ENCODE data around the gene IQSEC3. TPM values are rescaled to one million over a fixed set of nuclear protein-coding genes. Genes with fewer than 3 reads are reported as not detected.
"Not testable (repeated sequence)": the region's sequence is repeated elsewhere in the genome, so short reads cannot be mapped to it uniquely, and the experiment has no call there.

The IQSEC3 gene
- total RNA-seq, 1 donor from 2014 or later = 1.1 TPM

DNA sequence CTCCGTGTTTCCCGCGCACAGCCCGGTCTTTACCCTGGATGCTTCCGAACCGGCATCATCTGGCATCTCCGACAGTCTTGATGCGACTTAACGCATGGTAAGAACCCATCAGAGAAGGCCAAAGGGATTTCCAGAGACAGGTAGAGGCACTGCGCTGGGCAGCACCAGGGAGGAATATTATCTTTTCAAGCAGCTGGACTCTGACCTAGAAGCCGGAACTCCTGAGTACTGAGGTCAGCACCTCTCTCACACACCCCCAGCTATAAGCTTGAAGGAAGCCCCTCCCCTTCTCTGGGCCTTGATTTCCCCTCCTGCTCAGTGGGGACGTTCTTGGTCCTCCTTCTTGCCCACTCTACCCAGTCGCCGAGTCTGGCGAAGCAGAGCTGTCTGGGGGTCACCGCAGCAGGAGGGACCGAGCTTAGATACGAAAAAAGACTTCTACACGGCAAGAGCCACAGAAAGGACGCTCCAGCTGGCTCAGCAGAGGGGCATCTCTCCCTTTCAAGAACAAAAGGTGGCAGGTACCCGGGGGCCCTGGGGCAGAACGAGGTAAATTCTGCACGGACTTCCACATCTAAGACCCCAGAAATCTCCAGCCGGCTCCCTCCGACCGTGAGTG, 10.6 kb downstream of the IQSEC3 start:
- not testable (repeated sequence) for H3K4me1 Mint-ChIP-seq; H3K9me3 Mint-ChIP-seq; H3K27ac Mint-ChIP-seq (ENCODE audit: unreplicated experiment); DNase-seq (ENCODE audit: low read depth, low spot score); H3K36me3 Mint-ChIP-seq (ENCODE audit: low read depth); H3K4me3 Mint-ChIP-seq
- peaks cover 80% of the 10 kb centered on the region for H3K27me3 Mint-ChIP-seq (ENCODE audit: low read depth)

DNA sequence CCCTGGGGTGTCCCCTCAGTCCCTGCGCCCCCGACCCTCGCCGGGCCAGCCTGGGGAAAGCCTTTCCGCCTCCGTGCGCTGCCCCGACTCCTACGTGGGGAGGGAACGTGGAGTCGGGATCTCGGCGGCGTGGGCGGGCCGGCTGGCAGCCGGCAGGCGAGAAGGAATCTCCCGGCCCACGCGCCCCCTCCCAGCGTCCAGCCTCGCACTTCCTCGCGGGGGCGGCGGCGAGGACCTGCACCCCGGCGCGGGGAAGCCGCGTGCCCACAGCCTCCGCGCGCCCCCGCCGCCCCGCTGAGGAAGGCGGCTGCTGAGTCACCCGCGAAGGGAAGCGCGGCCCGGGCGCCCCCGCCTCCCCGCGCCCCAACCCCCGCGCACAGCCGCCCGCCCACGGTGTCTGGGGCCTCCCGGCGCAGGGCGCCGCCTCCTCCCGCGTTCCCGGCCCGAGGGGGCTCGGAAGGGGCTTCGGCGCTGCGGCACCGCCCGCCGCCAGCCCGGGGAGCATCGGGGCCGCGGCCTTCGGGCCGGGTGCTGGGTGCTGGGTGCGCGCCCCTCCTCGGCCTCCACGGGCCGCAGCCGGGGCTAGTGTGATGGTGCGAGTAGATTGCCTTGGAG, 11.3 kb downstream of the IQSEC3 start:
- H3K36me3 Mint-ChIP-seq (ENCODE audit: low read depth); H3K9me3 Mint-ChIP-seq; H3K27ac Mint-ChIP-seq (ENCODE audit: unreplicated experiment); H3K4me1 Mint-ChIP-seq; DNase-seq (ENCODE audit: low read depth, low spot score); H3K4me3 Mint-ChIP-seq: not testable (repeated sequence)
- H3K27me3 Mint-ChIP-seq (ENCODE audit: low read depth) = peaks cover 87% of the 10 kb centered on the region

GRCh38 chr12:78981-79380, 12.4 kb downstream of the IQSEC3 start:
- Mint-ChIP-seq H3K4me3 (no peak overlapping the region), H3K9me3 (no peaks in the 10 kb centered on the region), H3K36me3 (ENCODE audit: low read depth) (no peaks in the 10 kb centered on the region), H3K27ac (ENCODE audit: unreplicated experiment) (no peak overlapping the region), H3K4me1 (no peaks in the 10 kb centered on the region), H3K27me3 (ENCODE audit: low read depth) (peaks cover 89% of the 10 kb centered on the region)
- TF ChIP-seq, protein P1, sequence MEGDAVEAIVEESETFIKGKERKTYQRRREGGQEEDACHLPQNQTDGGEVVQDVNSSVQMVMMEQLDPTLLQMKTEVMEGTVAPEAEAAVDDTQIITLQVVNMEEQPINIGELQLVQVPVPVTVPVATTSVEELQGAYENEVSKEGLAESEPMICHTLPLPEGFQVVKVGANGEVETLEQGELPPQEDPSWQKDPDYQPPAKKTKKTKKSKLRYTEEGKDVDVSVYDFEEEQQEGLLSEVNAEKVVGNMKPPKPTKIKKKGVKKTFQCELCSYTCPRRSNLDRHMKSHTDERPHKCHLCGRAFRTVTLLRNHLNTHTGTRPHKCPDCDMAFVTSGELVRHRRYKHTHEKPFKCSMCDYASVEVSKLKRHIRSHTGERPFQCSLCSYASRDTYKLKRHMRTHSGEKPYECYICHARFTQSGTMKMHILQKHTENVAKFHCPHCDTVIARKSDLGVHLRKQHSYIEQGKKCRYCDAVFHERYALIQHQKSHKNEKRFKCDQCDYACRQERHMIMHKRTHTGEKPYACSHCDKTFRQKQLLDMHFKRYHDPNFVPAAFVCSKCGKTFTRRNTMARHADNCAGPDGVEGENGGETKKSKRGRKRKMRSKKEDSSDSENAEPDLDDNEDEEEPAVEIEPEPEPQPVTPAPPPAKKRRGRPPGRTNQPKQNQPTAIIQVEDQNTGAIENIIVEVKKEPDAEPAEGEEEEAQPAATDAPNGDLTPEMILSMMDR (conservative IDR thresholded peaks at IDR 0.05) = no peak
- no peak for DNase-seq (ENCODE audit: low read depth, low spot score)

GRCh38 chr12:80681-81190, 14.2 kb downstream of the IQSEC3 start:
- no peaks in the 10 kb centered on the region for H3K4me1 Mint-ChIP-seq
- TF ChIP-seq, protein P1 (conservative IDR thresholded peaks at IDR 0.05) = no peak
- no peaks in the 10 kb centered on the region for H3K36me3 Mint-ChIP-seq (ENCODE audit: low read depth)
- no peak overlapping the region for H3K27ac Mint-ChIP-seq (ENCODE audit: unreplicated experiment)
- H3K27me3 Mint-ChIP-seq (ENCODE audit: low read depth) = peaks cover 83% of the 10 kb centered on the region
- DNase-seq (ENCODE audit: low read depth, low spot score) = no peak
- H3K9me3 Mint-ChIP-seq = no peaks in the 10 kb centered on the region
- H3K4me3 Mint-ChIP-seq = no peak overlapping the region

GRCh38 chr12:82740-83139, 16.2 kb downstream of the IQSEC3 start:
- TF ChIP-seq, protein P1 (conservative IDR thresholded peaks at IDR 0.05) = no peak
- no peaks in the 10 kb centered on the region for H3K4me1 Mint-ChIP-seq
- DNase-seq (ENCODE audit: low read depth, low spot score) = no peak
- H3K36me3 Mint-ChIP-seq (ENCODE audit: low read depth) = no peaks in the 10 kb centered on the region
- H3K27ac Mint-ChIP-seq (ENCODE audit: unreplicated experiment) = no peak overlapping the region
- no peaks in the 10 kb centered on the region for H3K9me3 Mint-ChIP-seq
- peaks cover 73% of the 10 kb centered on the region for H3K27me3 Mint-ChIP-seq (ENCODE audit: low read depth)
- no peak overlapping the region for H3K4me3 Mint-ChIP-seq

- H3K27me3 Mint-ChIP-seq (ENCODE audit: low read depth) = peaks cover 64% of the 10 kb centered on the region
- TF ChIP-seq, protein P1 (conservative IDR thresholded peaks at IDR 0.05) = no peak
- no peak overlapping the region for H3K4me3 Mint-ChIP-seq
- no peaks in the 10 kb centered on the region for H3K36me3 Mint-ChIP-seq (ENCODE audit: low read depth)
- no peaks in the 10 kb centered on the region for H3K9me3 Mint-ChIP-seq
- DNase-seq (ENCODE audit: low read depth, low spot score) = no peak
- no peaks in the 10 kb centered on the region for H3K4me1 Mint-ChIP-seq
- H3K27ac Mint-ChIP-seq (ENCODE audit: unreplicated experiment) = no peak overlapping the region
Observed at GRCh38 chr12:84056-84455, 17.5 kb downstream of the IQSEC3 start.
